Stimulated activated CD4-positive, alpha-beta T cell treated with anti-CD3 and anti-CD28 coated beads, Interleukin-1b, Interleukin-23, amount 100 ng/mL, for 48 hours (primary cell): ENCODE measurements around the gene ZBTB48.
A peak's percentile ranks its signal among the peaks of the same experiment; 100 is the strongest.
"Not testable (repeated sequence)": the region's sequence is repeated elsewhere in the genome, so short reads cannot be mapped to it uniquely, and the experiment has no call there.

Experiments
- DNase-seq: peaks from one replicate; pipeline ENCODE4 v3.0.0-alpha.2; 2020

ZBTB48 gene

GRCh38 chr1:6579374-6580118 is at the start of gene ZBTB48:
ZBTB48 (plus strand) TSS chr1:6579994; CDS start chr1:6580610, 616 bp downstream.
- DNase-seq: peak; percentile 97

DNA sequence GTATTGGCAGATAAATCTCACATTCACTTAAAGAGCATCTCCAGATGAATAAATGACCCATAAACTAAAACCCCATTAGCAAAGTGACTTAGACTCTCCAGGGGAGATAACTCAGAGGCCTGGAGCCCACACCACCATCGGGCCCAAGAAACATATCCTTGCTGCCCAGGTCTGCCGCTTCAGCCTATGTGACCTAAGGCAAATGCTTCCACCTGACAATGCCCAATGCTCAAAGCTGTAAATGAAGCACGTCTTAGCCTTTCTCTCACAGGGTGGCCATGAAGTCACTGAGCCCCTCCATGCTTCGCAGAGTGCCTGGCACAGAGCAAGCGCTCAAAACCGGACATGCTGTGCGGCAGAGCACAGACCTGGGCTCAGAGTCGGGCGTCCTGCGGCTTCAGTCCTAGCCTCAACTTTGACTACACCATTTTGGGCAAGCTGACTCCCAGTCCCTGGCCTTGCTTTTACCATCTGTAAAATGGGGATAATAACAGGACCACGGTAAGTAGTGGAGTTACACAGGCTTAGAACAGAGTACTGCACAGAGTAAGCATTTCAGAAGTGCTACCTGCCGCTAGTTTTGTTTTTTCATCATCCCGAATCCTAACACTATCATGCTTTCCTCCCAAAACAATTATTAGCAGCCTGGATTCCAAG is 49.2 kb upstream of the ZBTB48 start:
- no peak for DNase-seq

- DNase-seq: no peak
These were observed 47.8 kb upstream of the ZBTB48 start for GRCh38 chr1:6531996-6532395.

GRCh38 chr1:6534248-6534822 is 45.5 kb upstream of the ZBTB48 start:
- DNase-seq: no peak

GRCh38 chr1:6535214-6535613 is 44.6 kb upstream of the ZBTB48 start:
- no peak for DNase-seq

DNA sequence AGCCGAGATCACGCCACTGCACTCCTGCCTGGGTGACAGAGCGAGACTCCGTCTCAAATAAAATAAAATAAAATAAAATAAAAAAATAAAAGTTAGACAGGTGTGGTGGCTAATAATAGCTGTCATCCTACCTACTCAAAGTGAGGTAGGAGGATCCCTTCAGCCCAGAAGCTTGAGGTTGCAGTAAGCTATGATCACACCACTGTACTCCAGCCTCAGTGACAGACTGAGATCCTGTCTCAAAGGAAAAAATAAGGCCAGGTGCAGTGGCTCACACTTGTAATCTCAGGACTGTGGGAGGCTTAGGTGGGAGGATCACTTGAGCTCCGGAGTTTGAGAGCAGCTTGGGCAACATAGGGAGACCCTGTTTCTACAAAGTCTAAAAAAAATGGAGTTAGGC is 43.5 kb upstream of the ZBTB48 start:
- DNase-seq: no peak

- DNase-seq: no peak
These were observed 40.8 kb upstream of the ZBTB48 start for GRCh38 chr1:6538956-6539355.

GRCh38 chr1:6544831-6545230 is 35.0 kb upstream of the ZBTB48 start:
- DNase-seq: no peak

GRCh38 chr1:6545276-6546112 is 34.3 kb upstream of the ZBTB48 start:
- no peak for DNase-seq

DNA sequence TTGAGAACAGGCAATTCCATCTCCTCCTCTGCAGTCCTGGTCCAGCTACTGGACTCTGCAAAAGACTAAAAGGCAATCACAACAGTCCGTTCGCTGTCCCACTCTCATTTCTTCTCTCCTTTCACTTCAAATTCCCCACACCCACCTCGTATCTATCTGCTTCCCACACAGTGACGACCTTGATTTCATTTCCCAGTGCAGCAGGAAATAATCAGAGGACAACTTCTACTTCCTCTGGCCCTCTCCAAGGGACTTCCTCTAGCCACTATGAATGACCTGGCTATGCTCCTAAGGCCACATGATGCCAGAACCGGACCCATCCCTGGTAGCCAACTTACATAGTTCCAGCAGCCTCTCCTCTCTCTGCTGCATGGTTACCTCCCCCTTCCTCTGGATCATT is 33.5 kb upstream of the ZBTB48 start:
- DNase-seq: no peak

- DNase-seq: no peak
These were observed 32.5 kb upstream of the ZBTB48 start for GRCh38 chr1:6547301-6547700.

DNA sequence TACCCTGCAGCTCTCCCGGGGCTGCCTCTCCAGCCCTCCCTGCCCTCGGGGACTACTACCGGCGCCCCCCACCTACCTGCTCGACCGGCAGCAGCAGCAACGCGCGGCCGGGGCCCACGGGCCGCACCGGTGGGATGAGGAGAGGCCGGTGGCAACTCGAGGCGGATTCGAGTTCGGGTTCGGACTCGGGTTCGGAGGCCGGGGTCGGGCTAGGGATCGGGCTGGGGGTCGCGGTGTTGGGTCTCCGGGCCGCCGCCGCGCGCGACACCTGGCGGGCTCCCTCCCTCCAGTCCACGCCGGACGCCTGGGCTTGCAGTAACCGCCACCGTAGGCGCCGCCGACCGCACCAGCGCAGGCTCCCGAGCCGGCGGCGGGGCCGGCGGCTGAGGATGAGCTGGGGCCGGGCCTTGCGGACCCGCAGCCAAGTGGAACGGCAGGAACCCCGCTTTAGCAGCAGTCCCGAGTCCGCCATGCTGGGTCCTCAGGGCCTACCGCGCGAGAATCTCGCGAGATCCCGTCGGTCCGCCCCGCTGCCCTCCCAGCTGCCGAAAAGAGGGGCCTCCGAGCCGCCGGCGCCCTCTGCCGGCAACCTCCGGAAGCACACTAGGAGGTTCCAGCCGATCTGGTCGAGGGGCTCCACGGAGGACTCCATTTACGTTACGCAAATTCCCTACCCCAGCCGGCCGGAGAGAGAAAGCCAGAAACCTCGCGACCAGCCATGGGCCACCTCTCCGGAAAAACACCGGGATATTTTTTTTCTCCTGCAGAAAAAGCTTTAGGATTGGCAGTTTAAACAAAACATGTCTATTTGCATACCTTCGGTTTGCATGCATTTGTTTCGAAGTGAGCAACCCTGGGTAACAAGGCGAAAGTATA is 25.5 kb upstream of the ZBTB48 start, which contains the start of gene NOL9:
TSS of gene NOL9 (minus strand) at position 483 of the 876 bp plus-strand sequence. CDS start at position 472, 11 bp downstream.
- DNase-seq: peak; percentile 94

- no peak for DNase-seq
These were observed 24.7 kb upstream of the ZBTB48 start, which contains the start of gene TAS1R1 for GRCh38 chr1:6554907-6555778. TAS1R1 (plus strand) TSS chr1:6555307; CDS start chr1:6555374, 67 bp downstream.

GRCh38 chr1:6557597-6557996 is 22.2 kb upstream of the ZBTB48 start:
- no peak for DNase-seq

GRCh38 chr1:6559161-6559560 is 20.6 kb upstream of the ZBTB48 start:
- not testable (repeated sequence) for DNase-seq

DNA sequence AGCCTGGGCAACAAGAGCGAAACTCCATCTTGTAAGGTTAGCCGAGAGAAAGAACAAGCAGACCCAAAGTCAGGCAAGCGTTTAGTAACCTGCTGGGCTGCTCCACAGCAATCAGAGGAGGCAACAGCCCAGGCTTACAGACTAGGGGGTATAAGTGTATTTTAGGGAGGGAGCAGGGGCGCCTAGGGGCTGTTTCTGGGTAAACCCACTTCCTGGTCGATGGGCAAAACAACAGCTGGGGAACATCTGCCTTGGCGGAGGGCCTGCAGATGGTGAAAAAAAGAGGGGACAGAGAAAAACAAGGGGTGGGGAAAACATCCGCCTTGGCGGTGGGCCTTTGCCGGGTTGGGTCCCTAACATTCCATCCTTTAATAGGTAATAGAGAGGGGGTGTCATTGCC is 19.5 kb upstream of the ZBTB48 start:
- DNase-seq: no peak

DNA sequence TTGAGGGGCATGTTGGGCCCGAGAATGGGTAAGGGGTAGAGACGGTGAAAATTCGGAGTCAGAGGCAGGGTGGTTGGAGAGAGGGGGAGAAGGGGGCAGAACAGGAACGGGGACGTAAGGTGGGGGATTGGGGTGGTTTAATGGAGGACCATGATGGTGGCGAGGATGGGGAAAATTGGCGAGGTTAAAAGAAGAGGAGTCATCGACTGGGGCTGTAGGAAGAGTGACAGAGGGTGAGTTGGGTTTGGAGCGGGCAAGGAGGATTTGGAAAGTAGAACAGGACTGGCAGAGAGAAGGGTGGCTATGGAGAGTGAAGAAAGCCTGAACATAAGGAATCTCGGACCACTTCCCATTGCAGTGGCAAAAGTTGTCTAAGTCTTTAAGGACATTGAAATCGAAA is 10.8 kb upstream of the ZBTB48 start:
- no peak for DNase-seq

- no peak for DNase-seq
These were observed 9.7 kb upstream of the ZBTB48 start for GRCh38 chr1:6570100-6570499.

GRCh38 chr1:6570987-6571386 is 8.8 kb upstream of the ZBTB48 start:
- no peak for DNase-seq

- no peak for DNase-seq
These were observed 7.0 kb upstream of the ZBTB48 start for GRCh38 chr1:6572653-6573383.
